Astrocyte (in vitro differentiated cells and primary cell): ENCODE data around the gene SLC17A7.
A peak's percentile ranks its signal among the peaks of the same experiment; 100 is the strongest.

ENCODE experiments used
- CTCF ChIP-seq: IDR thresholded peaks from 2 replicates; pipeline ENCODE4 v1.5.1; 2011; ENCODE audit warnings: low read depth, mild to moderate bottlenecking, inconsistent platforms, low read length, moderate library complexity; ENCODE audit not compliant: insufficient read depth
- EZH2 ChIP-seq: IDR thresholded peaks from 2 replicates; pipeline ENCODE4 v1.6.1; 2012; ENCODE audit warnings: mild to moderate bottlenecking, low read length, inconsistent platforms; ENCODE audit not compliant: insufficient read depth

- peak; percentile 55 for TF ChIP-seq CTCF
- TF ChIP-seq EZH2 = no peak
Measured at GRCh38 chr19:49443366-49444099, 2.2 kb upstream of the SLC17A7 start.
